CD1c-positive myeloid dendritic cell (primary cell): ENCODE measurements around the gene SGK2.

Experiments used
- DNase-seq: peaks from one replicate; pipeline ENCODE4 v3.0.0-alpha.2; 2016; ENCODE audit errors: extremely low spot score

SGK2 gene

DNA sequence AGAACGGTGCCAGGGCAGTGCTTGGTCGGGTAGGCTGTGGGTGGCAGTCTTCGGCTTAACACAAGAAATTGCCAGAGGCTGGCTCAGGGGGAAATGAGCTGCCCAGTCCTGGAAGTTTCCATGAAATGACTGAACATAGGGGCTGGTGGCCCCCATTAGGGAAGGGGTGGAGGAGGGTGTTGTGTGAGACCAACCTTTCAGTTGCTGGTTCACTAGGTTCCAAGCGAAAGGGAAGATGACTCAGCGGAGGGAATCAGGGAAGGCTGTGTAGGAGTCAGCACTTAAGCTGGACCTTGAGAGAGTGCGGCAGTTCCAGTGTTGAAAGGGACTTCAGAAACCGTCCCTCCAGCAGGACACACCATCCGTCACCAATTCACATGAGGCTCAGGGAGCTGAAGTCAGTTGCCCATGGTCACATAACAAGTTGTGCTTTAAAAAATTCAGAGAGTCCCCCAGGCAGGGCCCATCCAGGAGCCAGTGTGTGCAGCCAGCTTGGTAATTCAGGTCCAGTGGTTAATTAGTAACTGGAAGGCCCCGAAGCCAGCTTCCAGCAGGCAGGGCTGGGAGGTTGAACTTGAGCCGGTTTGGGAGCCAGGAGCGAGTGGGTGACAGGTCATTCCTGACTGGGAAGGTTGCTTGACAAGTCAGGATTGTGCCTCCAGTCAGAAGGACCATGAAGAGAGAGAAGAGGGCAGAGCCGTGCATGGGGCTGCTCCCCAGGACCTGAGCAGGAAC is at the start of gene SGK2:
Gene SGK2 (plus strand): TSS at position 616 of the 735 bp plus-strand sequence. CDS start 7,469 bp downstream, outside the sequence.
- no peak for DNase-seq

DNA sequence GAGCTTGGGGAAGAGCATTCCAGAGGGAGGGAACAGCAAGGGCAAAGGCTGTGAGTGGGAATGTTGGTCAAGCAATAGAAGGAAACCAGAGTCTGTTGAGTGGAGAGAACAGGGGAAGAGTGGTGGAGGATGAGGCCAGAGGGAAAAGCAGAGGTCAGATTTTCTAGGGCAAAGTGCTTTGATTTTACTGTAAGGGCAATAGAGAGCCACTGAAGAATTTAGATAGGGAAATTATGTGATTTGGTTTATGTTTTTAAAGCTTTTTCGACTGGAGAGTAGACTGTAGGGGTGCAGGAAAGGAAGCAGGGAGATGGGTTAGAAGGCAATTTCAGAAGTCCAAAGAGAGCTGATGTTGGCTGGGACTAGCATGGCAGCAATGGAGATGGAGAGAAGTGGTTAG is 46.9 kb upstream of the SGK2 start:
- DNase-seq, result no peak

DNA sequence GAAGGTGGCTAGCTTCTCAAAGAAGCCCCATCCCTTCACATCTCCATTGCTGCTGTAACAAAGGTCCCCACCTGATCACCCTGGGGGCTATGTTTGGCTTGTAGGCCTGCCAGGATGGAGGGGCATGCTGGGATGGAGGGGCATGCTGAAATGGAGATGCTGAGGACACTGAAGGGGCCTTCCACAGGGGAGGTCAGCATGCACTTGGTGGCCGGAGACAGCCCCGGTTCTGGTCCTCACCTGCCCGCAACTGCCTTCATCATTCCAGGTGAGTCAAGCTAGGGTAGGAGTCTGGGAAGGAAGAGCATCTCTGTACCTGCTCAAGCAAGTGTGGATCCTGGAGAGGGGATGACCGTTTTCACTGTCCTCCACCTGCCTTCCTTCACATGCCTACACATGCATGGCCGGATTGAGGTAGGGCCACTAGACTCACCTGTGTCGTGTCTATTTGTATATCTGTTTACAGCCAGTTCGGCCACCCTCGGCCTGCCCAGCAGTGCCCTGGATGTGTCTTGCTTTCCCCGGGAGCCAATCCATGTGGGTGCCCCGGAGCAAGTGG is 45.4 kb upstream of the SGK2 start:
- no peak for DNase-seq

DNA sequence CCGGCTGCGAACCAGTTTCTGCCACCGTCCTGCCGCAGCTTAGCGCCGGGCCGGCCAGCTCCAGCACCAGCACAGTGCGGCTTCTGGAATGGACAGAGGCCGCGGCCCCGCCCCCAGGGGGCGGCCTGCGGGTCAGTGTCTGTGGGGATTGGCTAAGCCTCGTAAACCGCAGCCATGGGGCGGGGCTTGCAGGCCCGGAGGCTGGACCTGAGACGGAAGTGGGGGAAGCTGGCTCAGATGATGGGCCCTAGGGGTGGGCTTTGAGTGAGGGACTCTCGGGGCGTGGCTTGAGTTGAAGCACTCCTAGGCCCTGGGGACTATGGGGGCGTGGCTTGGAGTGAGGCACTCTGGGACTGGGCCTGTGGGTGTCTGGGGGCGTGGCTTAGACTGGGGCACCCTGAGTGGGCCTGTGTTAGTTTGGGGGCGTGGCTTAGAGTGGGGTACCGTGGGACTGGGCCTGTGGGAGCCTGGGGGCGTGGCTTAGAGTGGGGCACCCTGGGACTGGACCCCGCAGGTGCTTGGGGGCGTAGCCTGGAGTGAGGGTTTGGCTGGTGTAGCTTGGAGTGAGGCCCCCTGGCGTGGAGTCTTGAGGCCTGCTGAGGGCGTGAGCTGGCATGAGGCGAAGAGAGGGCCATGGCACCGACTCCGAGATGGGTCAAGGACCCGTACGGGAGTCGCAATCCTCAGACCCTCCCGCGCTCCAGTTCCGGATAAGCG is 44.7 kb upstream of the SGK2 start:
- DNase-seq, result peak; percentile 97

DNA sequence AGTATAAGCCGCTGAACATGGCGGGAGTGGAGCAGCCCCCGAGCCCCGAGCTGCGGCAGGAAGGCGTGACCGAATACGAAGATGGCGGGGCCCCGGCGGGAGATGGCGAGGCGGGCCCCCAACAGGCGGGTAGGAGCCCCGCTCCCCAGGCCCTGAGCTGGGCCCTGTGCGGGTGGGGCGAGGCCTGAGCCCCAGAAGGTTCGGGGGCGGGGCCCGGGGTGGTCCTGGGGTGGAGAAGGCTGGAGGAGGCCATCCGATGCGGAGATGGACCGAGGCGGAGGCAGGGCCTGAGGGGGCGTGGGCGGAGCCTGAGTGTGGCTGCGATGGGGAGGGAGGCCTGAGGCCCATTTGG is 44.2 kb upstream of the SGK2 start:
- no peak for DNase-seq

DNA sequence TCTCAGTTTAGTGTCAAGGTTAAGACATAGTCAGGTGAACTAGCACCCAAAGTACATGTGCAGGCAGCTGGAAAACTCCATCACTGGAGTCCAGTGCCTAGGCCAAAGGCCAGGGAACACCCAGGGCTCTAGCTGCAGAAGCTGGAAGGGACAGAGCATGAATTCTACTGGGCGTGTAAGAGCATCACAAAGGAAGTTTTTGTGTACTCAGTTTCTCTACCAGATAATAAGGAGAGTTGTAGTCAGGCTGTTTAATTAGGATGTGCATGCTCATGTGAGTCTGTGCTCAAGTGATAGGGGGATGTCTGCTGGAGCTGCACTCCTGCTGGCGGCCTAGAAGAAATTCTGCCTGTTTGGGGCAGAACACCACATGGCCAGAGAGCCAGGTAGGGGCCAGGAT is 43.2 kb upstream of the SGK2 start:
- DNase-seq, result no peak

DNA sequence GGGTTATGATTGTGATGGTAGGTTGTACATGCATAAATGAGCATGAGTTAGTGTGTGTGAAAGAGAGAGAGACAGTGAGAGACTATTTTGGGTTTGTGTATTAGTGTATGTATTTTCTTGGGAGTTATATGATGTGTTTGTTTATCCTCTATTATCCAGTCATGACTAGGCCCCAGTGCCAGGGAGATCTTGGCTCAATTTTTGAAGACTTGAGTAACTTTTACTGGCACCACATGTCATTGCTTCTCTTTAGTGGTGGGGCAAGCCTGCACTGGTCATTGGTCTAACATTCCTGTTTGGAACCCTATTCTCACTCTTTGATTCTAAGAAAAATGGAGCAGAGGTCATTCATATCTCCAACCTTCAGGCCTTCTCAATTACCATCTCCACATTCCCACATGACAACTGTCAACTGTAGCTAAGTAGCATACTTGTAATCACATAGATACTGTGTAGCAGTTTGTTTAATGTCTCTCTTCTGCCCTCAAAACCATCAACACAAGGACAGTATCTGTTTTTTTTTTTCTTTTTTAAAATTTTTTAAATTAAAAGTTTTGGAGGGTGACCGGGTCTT is 42.5 kb upstream of the SGK2 start:
- no peak for DNase-seq

DNA sequence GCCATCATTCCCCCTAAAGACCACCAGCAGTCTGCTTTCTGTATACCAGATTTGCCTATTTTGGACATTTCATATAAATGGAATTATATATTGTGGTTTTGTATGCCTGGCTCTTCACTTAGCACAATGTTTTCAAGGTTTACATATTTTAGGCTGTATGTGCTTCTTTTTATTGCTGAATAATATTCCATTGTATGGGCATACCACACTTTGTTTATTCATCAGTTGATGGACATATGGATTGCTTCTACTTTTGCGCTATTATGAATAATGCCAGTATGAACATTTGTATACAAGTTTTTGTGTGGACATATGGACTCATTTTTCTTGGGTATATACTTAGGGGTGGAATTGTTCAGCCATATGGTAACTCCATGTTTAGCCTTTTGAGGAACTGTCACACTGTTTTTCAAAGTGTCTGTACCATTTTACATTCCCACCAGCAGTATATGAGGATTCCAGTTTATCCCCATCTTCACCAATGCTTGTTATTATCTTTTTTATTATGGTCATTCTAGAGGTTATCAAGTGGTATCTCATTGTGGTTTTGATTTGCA is 38.7 kb upstream of the SGK2 start:
- DNase-seq, result no peak

DNA sequence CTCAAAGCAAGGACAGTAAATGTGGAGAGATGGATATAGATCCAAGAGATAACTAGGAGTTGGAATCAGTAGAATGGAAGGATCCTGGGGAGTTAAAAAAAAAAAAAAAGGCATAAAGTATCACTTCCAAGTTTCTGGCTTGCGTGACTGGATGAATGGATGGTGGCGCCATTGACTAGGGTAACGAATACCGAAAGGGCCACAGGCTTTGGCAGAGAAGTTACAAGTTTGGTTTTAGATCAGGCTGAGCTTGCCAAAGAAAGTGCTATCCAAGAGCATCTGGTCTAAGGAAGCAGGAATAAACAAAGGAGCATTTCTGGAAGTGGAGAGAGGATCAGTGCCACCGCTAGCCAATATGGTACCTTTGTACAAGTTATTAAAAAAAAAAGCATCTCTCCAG is 33.8 kb upstream of the SGK2 start:
- DNase-seq, result no peak

DNA sequence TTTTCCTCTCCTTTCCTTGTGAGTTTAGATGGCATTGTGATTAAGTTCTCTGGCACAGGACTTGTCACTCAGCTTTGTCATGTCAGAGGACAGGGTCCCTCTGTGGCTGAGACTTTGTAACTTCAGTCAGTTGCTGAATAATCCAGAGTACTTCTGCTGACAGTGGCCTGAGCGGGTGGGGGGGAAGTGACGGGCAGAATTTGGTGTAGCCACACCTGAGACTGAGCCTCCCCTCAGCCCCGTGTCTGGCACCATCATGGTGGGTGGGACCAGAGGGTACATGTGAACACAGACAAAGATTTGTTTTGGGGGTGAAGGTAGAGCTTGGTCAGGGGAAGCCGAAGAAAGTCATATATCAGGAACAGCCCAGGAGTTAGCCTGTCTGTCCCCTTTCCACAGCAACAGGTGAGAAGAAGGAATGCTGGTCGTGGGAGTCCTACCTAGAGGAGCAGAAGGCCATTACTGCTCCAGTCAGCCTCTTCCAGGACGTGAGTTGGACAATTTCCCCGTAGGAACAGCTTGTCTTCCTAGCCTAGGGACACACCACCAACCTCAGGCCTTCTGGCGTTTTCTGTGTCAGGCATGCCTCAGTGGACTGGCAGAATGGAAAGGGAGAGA is 30.5 kb upstream of the SGK2 start:
- no peak for DNase-seq

DNA sequence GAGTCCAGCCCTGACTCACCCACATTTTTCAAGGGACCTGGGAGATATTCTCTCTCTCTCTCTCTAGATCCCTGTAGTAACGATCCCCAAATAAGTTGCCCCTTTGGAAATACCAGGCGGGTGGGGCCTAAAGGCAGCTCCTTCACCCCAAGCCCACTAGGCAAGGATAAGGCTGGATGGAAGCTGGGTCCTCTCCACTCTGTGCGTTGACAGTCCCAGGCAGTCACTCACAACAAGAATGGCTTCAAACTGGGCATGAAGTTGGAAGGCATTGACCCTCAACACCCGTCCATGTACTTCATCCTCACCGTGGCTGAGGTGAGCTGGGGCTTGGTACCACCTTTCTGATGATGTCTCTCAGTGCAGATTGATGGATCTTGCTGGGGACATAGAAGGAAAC is 29.8 kb upstream of the SGK2 start:
- DNase-seq, result no peak

DNA sequence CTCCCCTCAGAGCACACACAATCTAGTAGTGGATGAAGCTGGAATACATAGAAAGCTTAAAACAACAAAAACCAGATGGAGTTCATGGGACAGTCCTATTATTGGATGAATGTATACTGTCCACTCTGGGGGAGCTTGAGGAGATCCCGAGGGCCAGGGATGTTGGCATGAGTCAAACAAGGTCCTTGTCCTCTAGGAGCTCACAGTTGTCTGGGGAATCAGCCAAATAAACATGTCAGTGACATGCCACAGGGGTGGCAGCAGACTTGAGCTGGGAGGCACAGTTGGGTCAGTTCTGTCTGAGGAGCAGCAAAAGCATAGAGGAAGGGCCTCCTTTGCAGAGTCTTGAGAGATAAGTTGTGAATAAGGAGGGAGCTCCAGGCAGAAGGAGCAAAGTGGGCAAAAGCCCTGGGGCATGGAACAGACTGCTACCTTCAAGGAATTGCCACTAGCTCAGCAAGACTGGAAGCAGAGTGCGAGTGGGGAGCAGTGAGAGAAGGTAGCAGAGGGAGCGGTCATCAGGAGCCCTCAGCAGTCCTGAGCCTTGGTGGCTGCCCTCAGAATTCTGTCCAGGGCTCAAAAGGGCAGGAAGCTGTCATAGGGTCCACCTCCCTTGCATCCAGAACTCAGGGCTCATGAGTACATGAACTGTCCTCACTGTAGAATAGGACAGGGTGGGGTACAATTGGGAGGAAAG is 29.2 kb upstream of the SGK2 start:
- no peak for DNase-seq

DNA sequence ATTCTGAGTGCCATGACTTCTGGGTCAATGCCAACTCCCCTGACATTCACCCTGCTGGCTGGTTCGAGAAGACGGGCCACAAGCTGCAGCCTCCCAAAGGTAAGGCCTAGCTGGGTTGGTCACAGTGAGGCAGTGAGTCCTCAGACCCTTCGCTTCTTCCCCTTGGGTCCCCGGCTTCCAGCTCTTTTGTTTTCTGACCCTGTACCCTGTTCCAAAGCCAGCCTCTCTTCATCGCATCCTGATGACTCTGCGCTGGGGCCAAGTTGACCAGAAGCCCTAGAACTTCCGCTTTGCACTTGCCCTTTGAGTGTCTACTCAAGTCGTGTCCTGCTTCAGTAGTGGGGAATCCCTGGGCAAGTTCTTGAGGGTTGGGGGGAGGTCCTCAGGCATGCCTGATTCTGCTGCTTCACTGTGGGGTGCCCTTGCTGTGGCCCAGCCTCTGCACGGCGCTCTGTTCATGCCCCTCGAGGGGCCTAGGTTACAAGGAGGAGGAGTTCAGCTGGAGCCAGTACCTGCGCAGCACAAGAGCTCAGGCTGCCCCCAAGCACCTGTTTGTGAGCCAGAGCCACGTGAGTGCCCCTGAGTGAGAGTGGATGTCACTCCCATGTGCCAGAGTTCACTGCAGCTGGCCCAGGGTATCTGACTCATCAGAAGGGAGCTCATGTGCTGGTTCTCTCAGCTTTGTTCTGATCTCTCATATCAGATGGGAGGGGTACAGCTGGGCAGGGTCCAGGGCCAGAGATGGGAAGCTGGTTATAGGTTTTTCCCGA is 28.3 kb upstream of the SGK2 start:
- no peak for DNase-seq

DNA sequence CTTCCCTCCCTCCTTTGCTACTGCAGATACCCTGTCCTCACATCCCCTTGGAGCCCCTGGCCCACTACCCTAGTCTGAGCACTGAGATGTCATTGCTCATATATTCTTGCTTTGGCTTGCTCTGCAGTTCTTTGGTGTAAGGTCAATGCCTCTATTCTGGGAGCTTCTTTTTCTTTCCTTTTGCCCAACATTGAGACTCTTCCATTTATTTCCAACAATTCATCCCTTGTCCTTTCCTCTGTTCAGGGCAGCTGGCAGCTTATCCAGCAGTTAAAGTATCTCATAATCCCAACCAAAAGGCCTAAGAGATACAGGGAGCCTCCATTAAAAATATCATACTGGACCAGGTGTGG is 27.8 kb upstream of the SGK2 start:
- DNase-seq, result no peak

DNA sequence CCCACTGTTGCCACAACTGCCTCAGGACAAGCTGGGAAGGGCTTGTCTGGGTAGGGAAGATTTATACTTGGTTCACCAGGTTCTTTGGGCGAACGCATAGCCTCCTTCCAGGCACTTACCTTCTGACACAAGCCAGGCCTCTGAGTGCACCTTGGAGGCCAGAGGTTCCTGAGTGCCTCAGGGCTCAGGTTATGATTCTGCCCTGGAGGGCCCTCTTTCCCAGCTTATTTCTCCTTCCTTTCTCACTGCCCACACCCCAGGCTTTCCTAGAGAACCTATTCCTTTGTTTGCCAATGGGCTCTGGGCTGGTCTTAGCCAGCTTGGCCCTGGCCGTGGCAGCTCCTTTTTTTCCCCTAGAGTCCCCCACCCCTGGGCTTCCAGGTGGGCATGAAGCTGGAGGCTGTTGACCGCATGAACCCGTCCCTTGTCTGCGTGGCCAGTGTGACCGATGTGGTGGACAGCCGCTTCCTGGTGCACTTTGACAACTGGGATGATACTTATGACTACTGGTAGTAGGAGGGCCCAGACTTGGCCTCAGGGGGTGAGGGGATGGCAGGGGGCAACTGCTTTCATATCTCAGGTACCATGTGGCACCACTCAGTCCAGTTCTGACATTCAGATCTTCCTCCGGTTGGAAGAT is 26.3 kb upstream of the SGK2 start:
- DNase-seq, result no peak

DNA sequence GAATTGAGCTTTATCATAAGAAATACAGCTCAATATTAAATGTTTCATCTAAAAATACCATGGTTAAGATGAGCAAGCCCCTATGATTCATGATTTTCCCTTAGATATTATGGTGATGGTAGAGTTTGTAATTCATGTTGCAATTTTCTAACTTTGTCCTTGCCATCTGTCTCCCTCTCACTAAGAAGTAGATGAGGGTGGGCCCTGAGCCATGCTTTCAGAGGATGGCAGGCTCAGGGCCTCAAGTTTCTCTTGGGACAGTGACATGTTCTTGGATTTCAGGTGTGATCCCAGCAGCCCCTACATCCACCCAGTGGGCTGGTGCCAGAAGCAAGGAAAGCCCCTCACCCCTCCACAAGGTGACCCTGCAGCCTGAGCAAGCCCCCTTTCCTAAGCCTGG is 25.8 kb upstream of the SGK2 start:
- no peak for DNase-seq

DNA sequence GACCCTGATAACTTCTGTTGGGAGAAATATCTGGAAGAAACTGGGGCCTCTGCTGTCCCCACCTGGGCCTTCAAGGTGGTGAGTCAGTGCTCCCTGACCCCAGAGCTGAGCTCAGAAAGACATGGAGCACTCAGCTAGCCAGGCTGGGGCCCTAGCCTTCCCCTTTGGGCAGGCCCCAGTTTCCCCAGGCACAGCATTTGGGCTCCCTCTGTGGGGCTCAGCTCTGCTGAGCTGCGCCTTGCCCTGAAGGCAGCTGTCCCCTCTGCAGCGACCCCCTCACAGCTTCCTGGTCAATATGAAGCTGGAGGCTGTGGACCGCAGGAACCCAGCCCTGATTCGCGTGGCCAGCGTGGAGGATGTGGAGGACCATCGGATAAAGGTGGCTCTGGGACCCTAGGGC is 24.8 kb upstream of the SGK2 start:
- no peak for DNase-seq

DNA sequence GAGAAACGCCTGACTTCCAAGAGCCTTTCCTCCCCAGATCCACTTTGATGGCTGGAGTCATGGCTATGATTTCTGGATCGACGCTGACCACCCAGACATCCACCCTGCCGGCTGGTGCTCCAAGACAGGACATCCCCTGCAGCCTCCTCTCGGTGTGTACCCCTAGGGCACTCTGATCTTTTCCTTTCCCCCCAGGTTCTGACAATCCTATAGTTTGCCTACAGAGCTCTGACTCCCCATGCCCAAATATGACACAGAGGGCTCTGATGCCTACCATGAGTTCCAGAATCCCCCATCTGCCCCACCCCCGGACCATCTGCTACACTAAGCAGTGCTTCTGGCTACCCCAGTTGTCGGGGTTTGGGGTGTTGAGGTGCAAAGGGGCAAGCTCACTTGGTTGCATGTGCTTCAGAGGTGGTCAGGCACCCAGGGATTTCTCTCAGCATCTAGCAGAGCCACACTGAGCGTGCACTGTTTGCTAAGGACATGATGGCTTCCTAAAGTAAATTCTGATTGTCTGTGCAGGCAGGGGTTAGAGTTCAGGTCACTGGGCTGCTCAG is 24.0 kb upstream of the SGK2 start:
- no peak for DNase-seq

DNA sequence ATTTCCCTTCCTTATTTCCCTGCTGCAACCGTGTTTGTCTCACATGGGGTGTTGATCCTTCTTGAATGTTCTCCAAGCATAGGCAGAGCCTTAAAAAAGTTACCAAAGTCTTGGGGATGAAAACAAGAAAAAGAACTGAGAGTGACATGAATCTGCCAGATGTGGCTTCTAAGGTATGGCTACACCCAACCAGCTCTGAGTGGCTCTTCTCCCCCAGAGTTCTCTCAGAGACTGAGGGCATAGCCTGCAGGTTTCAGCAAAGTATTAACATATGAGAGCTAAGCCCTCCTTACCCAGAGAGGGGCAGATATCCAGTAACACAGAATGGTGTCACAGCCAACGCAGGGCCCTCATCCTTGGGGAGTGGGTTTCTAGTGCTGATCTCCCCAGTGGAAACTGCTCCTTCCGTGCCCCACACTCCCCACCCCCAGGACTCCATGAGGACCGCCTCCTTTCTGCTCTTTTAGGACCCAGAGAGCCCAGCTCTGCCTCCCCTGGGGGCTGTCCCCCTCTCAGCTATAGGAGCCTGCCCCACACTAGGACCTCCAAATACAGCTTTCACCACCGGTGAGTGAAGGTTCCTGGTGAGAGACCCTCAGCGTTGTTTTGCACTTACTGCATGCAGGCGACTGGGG is 23.3 kb upstream of the SGK2 start:
- DNase-seq, result no peak
